ENCODE data around the gene FHL1. TPM values are rescaled to one million over a fixed set of nuclear protein-coding genes. Genes with fewer than 3 reads are reported as not detected.

The FHL1 gene
- total RNA-seq, 1 experiment from 2014 or later, result 20.0 TPM

GRCh38 chrX:136259543-136259942 lies 112.2 kb downstream of the FHL1 start:
- Histone ChIP-seq H3K4me2 (ENCODE audit: low read length) (no peak overlapping the region), H3K79me2 (ENCODE audit: insufficient read depth, low read length) (no peaks in the 10 kb centered on the region), H3K4me1 (ENCODE audit: control insufficient read depth in 1 of 2, insufficient read depth in 2 of 2, low read length in 2 of 2) (no peaks in the 10 kb centered on the region), H3K27me3 (ENCODE audit: insufficient read depth, low read length) (no peaks in the 10 kb centered on the region), H4K20me1 (ENCODE audit: insufficient read depth) (no peaks in the 10 kb centered on the region), H3K36me3 (ENCODE audit: control insufficient read depth in 1 of 2, insufficient read depth in 2 of 2, low read length in 2 of 2) (no peaks in the 10 kb centered on the region), H3K9me2 (ENCODE audit: insufficient read depth) (no peaks in the 10 kb centered on the region), H3K27ac (ENCODE audit: low read depth, low read length) (no peak overlapping the region), H3K9ac (ENCODE audit: low read length) (no peak overlapping the region), H3K4me3 (replicated peaks in 1 of 2; ENCODE audit: low read depth in 1 of 2, low read length in 2 of 2) (no peak overlapping the region), H2AFZ (ENCODE audit: low read depth, low read length, poor library complexity, severe bottlenecking) (no peak overlapping the region), H3K9me3 (ENCODE audit: control insufficient read depth in 1 of 2, insufficient read depth in 1 of 2, low read depth in 1 of 2, low read length in 2 of 2) (no peaks in the 10 kb centered on the region)
- no TSS peak for BruUV-seq (replicated peaks)
- no peak for TF ChIP-seq CTCF (IDR thresholded peaks at IDR 0.05 in 2 of 3, conservative IDR thresholded peaks at IDR 0.05 in 1 of 3; ENCODE audit: borderline replicate concordance in 1 of 3, insufficient read depth in 1 of 3, low read depth in 2 of 3, low read length in 2 of 3)
- TF ChIP-seq POLR2AphosphoS5 (IDR thresholded peaks at IDR 0.05; ENCODE audit: low read depth, low read length), result no peak
- TF ChIP-seq SP1 (IDR thresholded peaks at IDR 0.05; ENCODE audit: low read depth), result no peak
- TF ChIP-seq CEBPB (IDR thresholded peaks at IDR 0.05; ENCODE audit: low read depth), result no peak
- no peak for TF ChIP-seq EZH2phosphoT487 (IDR thresholded peaks at IDR 0.05; ENCODE audit: borderline replicate concordance)
- no peak for TF ChIP-seq ATF3 (IDR thresholded peaks at IDR 0.05)
- TF ChIP-seq SIN3A (IDR thresholded peaks at IDR 0.05; ENCODE audit: low read depth), result no peak
- TF ChIP-seq FOSL1 (IDR thresholded peaks at IDR 0.05; ENCODE audit: low read depth), result no peak
- no peak for TF ChIP-seq POLR2A (IDR thresholded peaks at IDR 0.05; ENCODE audit: borderline replicate concordance, extremely low read depth, insufficient read depth, insufficient read length)
- no peak for TF ChIP-seq TCF7L2 (IDR thresholded peaks at IDR 0.05; ENCODE audit: borderline replicate concordance, extremely low read depth, insufficient read depth, insufficient read length)
- no peak for TF ChIP-seq ELF1 (IDR thresholded peaks at IDR 0.05; ENCODE audit: borderline replicate concordance, low read depth)
- TF ChIP-seq EGR1 (IDR thresholded peaks at IDR 0.05; ENCODE audit: low read depth), result no peak
- TF ChIP-seq ZNF274 (IDR thresholded peaks at IDR 0.05; ENCODE audit: low read depth, low read length), result no peak
- no peak for TF ChIP-seq ZBTB33 (IDR thresholded peaks at IDR 0.05; ENCODE audit: extremely low read depth, insufficient replicate concordance, low read length)
- no peak for TF ChIP-seq RAD21 (IDR thresholded peaks at IDR 0.05; ENCODE audit: low read depth)
- TF ChIP-seq YY1 (IDR thresholded peaks at IDR 0.05; ENCODE audit: extremely low read depth, insufficient replicate concordance, low read depth, low read length), result no peak
- no peak for TF ChIP-seq REST (IDR thresholded peaks at IDR 0.05; ENCODE audit: low read depth)
- DNase-seq (ENCODE audit: low read depth, low spot score) (no peak), ATAC-seq (no peak)
- ChIA-PET RAD21 (ENCODE audit: low non-redundant PET in 1 of 2, low total read pairs in 2 of 2, uncharacterized antibody in 2 of 2, unreplicated experiment in 2 of 2) (no interaction called here), CTCF (no interaction called here), POLR2A (no interaction called here)
- intact Hi-C loops (cut with micrococcal nuclease), result loop anchor here (10.0 kb wide), 1 partner anchor 235 kb away; the partner anchor contains the start of gene HTATSF1
